Activated gamma-delta T cell treated with Interleukin-2 at 50 U/mL for 16 hours (primary cell): ENCODE data around the gene TNS1.

Experiments
- DNase-seq: peaks from one replicate; pipeline ENCODE4 v3.0.0-alpha.2; 2020

Gene TNS1

DNA sequence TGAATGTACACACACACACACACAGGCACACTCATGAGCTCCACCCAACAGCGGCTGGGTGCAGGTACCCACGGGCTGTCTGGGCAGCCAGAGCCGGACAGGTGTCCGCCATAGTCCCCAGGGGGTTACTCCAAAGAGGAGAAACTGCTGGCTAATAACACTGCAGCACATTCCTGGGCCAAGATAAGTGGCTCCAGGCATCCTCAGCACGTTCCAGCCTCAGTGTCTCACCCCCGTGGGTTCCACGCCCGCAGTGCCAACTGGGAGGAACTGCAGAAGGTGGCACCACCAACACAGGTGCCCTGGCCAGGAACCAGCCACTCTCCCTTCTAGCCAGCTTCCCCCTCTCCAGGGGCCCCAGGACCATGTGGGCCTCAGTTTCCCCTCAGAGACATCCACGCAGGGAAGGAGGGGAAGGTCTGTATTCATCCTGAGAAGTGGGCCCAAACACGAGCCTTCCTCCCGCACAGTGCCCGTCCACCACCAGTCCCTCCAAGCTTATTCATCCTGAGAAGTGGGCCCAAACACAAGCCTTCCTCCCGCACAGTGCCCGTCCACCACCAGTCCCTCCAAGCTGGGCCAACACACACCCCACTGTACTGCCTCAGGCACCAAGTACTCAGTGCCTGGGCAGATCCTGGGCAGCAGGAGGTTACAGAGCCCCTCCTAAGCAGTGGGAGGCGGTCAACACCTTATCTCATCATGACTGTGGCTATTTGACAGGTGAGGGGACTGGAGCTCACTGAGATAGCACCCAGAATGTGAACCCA, 47.6 kb downstream of the TNS1 start:
- DNase-seq, result no peak

GRCh38 chr2:217954469-217954868, 48.3 kb downstream of the TNS1 start:
- no peak for DNase-seq

DNA sequence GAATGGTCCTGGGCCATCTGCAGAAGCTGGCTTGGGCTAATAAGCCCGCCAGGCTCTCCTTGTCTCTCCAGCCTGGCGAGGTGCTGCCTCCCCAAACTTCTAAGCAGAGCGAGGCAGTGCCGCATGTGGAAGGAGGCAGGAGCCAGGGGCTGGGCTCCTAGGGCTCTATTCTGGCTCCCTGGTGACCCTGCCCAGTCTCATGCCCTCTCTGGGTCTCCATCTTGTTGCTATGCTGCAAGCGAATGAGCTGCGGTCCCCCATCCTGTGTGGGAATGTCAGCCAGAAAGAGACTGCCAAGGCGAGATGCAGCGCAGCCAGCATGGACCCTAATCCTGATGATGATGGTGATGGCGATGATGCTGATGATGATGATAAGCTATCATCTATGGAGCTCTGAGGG, 48.7 kb downstream of the TNS1 start:
- no peak for DNase-seq

- DNase-seq, result no peak
Observed at GRCh38 chr2:217953531-217953932, 49.3 kb downstream of the TNS1 start.

GRCh38 chr2:217953011-217953481, 49.7 kb downstream of the TNS1 start:
- no peak for DNase-seq

DNA sequence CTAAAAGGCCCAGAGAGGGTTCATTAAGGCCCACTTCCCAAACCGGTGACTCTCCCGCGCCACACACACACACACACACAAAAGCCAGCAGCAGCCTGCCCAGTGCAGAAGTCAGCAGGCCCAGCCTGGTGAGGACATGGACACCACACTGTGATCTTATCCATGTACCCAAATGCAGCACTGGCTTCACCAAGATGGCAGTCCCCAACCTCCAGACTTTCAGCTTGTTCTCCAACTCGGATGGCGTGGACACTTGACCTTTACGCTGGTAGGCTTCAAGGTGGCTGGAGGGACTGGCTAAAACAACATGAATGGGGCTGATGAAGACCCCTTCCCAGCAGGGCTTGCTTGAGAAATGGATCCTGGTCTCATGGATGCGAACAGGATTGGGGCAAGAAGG, 50.4 kb downstream of the TNS1 start:
- DNase-seq, result no peak

DNA sequence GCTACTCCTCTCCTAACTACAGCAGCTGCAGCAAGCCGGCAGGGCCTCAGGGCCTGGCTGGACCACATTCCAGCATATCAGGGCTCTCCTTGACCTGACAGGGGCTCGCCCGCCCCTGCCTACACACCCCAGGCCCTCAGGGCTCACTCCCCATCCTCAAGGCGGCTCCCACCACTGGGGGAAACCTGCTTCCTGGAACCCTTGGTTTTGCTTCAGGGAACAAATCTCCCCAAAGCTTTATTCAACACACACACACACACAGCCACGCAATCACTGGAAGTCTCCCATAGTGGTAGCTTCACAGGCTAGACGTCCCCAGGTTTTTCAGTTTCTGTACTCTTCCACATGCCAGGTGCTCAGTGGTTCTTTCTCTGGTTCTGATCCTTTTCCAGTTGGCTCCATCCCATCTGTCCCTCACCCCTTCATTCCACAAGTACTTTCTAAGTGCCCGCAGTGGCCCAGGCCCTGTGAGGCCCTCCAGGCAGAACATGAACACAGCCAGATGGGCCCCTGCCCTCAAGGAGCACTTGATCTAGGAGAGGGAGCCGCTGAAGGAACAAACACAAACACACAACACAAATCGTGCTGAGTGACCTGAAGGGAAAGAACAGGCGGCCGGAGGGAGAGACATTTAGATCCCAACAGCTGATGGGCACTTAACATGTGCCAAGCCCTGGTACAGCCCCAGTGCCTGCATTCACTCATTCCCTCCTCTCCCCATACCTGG, 51.1 kb downstream of the TNS1 start:
- DNase-seq, result no peak

- DNase-seq, result no peak
Observed at GRCh38 chr2:217951091-217951490, 51.7 kb downstream of the TNS1 start.

GRCh38 chr2:217950401-217950871, 52.4 kb downstream of the TNS1 start:
- DNase-seq, result no peak

GRCh38 chr2:217949447-217949846, 53.3 kb downstream of the TNS1 start:
- no peak for DNase-seq

DNA sequence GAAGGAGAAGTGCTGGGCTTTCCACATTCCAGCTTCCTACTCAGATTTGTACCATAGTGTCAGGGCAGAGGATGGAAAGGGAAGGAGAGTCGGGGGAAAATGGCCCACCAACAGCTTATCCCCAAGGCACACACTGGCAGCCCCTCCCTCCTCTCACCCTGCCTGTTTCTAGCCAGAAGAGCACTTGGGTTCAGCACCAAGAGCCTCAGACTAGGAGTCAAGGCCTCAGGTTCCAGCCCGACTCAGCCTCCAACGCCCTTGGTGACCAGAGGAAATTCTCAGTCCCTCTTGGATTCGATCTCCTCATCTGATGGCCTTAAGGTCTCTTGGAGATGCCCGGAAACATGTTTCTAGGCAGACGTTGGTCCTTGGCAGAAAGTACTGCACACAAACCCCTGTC, 53.9 kb downstream of the TNS1 start:
- peak; percentile 1 for DNase-seq

GRCh38 chr2:217948351-217948791, 54.4 kb downstream of the TNS1 start:
- no peak for DNase-seq

GRCh38 chr2:217947383-217948350, 55.1 kb downstream of the TNS1 start:
- no peak for DNase-seq

DNA sequence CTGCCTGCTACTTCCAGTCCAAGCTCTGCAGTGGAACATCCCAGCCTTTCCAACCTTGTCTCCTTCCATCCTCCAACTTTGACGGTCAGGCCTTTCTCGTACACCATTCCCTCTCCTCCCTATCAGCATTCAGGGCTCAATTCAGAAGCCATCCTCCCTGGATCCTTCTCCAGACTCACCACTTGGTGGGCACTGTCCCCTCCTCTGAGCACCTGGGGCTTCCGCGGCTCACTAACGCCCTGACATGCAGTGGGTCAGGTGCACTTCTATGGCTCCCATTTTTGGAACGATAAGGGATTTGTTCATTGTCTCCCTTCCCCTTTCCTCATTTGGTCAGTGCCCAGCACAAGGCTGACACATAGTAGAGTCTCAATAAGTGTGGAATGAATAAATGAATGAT, 56.7 kb downstream of the TNS1 start:
- DNase-seq, result no peak

DNA sequence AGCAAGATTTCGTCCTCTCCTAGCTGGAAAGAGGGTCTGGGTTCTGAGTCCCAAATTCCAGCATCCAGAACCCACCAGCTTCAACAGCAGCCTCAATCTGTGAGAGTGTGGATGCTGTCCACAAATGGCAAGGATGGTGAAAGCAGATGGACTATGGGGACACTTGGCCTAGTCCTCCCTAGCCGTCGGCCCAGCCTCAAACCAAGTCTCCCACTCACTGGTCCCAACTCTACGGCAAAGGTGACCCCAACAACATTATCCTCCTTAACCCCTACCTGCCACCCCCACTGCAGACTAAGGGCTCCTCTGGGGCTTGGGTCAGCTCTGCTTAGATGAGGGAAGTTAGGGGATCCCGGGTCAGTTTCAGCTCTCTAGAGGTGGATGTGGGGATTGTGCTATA, 57.3 kb downstream of the TNS1 start:
- DNase-seq, result no peak

DNA sequence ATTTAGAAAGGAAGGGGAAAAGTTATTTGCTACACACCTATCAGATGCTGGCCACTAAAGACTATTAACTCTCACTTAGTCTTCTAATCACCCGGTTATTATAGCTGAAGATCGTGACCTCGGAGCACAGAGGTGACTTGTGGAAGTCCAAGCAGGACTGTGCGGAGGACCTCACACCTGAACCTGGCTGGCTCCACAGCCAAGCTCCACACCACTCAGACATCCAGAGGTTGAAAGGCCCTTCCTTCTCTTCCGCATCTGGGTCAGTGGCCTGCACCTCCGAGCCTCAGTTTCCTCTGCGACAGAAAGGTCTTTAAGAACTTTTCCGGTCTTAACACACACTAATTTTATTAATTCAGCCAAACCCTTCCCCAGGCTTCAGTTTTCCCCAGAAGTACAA, 57.9 kb downstream of the TNS1 start:
- no peak for DNase-seq

DNA sequence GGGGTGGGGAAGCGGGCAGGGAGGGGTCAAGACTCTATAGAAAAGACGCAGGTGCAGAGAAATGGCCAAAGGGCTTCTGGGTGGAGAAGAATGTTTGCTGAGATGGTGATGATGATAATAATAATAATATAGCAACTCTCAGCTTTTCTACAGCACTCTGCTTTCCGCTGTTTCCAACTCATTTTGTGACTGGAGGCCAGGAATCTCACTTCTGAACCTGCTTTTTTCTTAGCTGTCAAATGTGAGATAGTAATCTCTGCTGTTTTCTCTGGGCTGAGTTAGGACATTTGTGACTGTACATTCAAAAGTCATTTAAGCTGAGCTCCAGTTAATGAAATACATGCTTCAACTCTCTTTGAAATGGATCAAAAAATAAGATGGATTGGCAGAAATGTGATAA, 58.4 kb downstream of the TNS1 start:
- DNase-seq, result no peak

GRCh38 chr2:217943446-217944321, 59.1 kb downstream of the TNS1 start:
- no peak for DNase-seq

- DNase-seq, result no peak
Observed at GRCh38 chr2:217942731-217943335, 60.0 kb downstream of the TNS1 start.

GRCh38 chr2:217941886-217942728, 60.7 kb downstream of the TNS1 start:
- no peak for DNase-seq

DNA sequence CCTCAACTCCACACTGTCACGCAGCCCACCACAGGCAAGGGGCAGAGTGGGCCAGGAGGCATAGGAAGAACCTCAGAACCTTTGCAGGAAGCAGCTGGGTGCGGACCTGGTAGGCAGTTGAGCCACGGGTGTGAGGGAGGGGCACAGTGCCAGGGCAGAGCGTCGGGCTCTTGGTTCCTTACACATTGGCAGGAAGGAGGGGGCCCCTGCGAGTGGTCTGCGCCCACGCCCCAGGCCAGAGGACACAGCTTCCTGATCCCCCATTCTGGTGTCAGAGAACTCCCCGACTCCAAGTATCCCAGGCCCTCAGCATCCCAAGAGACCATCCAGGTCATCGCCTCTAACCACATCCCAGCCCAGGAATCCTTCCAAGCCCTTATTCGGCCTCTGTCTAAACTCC, 61.5 kb downstream of the TNS1 start:
- DNase-seq, result no peak
